AG08396 (cell line): ENCODE measurements around the gene WDR90.

Experiments used
- DNase-seq: peaks from one replicate; pipeline ENCODE4 v3.0.0; 2012; ENCODE audit warnings: low spot score, mixed read lengths

Gene WDR90

DNA sequence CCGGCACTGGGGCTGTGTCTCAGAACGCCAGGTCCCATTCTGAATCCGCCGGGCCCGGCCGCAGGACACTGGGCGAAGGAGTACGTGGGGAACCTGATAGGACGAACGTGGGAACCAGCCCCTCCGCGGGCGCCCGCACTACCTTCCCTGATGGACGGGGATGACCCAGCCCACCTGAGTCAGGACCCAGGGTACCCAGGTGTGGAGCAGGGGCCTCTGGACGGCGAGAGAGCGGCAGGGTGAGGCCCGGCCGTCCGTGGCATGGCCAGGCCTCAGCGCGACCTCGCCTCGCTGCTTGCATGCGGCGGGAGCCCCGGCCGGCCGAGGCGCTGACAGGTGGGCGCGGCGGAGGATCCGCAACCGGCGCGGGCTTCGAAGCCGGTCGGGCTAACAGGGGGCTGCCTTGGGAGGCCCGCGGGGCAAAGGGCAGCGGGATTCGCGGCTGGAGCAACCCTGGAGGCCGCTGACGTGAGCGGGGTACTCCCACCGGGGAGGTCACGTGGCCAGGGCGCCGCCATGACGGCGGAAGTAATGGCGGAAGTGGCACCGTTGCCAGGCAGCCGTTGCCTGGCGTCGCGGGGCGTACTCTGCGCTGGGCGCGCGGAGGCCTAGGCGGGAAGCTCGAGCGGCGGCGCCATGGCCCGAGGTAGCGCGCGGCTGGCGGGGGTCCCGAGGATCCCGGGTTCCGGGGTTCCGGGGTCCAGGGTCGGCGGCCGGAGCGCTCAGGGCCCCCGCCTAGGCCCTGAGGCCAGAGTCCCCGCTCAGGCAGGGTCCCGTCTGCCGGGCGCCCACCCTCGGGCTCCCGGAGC, at the start of gene WDR90:
Gene WDR90, plus strand, starts transcription at position 585 of the 809 bp plus-strand sequence. Its CDS starts 52 bp downstream, at position 637.
- peak; percentile 99 for DNase-seq

DNA sequence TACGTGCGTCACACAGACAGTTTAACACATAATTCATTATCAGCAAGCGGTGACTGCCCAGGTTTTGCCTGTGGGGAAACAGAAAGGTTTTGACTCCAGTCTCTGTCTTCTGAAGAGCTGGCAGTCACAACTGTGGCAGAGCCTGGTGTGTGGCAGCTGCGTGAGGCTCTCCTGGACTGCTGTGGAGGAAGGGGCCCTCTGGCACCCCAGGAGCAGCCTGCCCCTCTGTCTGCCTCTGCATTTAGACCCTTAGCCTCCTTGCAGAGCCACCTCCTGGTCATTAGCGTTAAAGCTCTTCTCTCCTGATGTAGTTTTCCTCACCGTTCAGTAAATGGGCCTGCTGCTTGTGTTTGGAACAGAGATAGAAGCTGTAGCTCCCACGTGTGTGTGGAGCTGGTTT, 48.4 kb upstream of the WDR90 start:
- DNase-seq: no peak

DNA sequence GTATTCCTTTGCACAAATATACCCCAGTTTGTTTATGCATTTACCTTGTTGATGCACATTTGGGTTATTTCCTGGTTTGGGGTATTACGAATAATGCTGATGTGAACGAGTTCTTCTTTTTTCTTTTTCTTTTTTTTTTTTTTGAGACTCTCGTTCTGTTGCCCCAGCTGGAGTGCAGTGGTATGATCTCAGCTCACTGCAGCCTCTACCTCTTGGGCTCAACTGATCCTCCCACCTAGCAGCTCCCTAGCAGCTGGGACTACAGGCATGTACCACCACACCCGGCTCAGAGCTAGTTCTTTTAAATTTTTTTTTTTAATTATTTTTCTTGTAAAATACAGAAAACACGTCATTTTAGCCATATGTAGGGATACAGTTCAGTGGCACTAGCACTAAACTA, 45.2 kb upstream of the WDR90 start:
- no peak for DNase-seq

DNA sequence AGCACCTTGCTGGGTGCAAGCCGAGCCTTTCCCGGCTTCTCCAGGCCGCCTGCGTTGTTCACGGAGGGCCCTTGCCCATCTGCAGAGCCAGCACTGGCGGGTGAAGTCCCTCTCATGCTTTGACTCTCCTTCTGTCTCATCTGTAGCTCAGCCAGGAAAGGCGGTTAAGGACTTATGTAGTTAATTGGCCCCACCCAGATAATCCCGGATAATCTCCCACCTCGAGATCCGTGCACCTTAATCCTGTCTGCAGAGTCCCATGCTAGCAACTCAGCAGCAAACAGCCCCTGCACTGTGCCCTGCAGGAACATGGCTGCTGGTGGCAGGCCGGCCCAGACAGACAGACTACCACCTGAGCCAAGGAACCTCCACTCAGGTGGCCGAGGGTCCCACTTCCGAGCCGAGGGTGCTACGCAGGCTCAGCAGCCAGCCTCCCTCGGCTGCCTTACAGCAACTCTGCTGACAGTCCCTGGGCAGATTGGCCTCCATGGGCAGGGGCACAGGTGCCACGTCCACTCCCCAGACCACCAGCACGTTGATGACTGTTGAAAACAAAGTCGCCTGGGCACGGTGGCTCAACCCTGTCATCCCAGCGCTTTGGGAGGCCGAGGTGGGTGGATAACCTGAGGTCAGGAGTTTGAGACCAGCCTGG, 42.4 kb upstream of the WDR90 start:
- no peak for DNase-seq

DNA sequence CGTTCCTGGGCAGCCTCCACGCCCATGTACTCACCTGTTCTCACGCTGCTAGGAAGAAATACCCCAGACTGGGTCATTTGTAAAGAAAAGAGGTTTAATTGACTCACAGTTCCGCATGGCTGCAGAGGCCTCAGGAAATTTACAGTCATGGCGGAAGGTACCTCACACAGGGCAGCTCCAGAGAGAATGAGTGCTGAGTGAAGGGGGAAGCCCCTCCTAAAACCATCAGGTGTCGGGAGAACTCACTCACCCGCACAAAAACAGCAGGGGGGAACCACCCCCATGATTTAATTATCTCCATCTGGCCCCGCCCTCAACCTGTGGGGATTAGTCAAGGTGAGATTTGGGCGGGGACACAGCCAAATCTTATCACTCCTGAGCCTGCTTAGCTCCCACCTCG, 41.1 kb upstream of the WDR90 start:
- no peak for DNase-seq

DNA sequence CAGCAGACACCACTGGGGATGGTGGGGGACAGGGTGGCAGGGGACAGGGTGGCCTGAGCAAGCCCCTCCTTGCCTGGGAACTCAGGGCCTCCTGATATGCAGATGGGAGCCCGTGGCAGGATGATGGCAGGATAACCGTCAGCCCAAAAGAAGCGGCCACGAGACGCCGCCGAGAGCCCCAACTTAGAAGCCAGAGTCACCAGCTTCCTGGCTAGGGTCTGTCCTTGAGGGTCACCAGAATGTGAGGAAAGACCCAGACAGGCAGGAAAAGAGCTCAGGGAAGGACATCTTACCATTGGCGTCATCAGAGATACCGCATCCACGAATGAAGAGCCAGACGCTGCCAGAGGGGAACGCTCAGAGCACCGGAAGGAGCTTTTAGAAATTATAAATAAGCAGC, 39.8 kb upstream of the WDR90 start:
- DNase-seq: no peak

DNA sequence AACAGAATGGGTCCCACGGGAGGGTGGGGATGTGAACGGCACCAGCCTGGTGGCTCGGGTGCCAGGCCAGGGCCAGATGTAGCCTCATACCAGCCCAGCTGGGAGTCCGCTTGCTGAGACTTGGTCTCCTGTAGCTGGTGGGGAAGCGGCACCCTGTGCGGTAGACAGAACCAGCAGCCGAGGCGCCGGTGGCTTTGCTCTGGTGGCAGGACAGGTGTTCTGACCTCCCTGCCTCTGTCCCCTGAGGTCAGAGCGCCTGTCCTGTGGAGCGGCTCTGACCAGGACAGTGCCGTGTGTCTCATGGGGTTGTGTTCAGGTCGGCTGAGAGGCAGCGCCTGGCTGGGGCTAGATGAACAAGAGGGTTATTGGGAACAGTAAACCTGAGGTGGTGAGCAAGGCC, 39.2 kb upstream of the WDR90 start:
- DNase-seq: no peak

DNA sequence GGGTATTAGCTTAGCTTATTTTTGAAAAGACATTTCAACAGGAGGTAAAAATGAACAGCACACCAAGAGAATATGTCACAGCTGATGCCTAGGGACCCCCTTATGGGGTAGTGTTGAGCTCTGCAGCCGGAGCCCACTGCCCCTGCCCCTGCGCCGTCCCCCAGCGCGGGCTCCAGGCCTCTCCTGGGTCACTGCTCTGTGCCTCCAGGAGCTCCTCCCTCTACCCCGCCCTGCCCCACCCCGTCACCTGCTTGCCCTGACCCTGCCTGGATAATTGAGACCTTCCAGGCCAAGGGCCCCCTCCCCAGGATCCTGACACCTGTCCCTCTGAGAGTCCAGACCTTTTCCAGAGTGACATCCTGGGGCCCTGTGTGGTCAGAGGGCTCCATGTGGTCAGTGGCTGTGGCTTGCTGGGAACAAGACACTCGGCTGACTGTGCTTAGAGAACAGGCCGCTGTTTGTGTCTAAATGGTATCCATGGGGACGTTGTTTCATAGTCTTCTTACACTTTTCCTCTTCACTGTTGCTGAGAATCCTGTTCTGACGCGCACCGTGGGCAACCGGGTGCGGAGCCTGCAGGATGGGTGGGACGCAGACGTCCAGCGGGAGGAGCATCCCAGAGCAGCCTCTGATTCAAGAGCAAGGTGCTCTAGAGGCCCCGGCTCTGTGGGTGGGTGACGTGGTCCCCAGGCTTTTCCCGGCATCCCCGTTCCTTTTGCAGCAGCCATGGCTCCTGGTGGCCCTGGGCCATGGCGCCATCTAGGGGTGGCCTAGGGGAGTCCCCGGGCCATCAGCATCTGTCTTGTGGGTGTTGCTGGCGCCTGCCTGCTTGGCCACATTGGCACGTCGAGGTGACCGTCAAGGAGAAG, 38.4 kb upstream of the WDR90 start:
- DNase-seq: peak; percentile 52

DNA sequence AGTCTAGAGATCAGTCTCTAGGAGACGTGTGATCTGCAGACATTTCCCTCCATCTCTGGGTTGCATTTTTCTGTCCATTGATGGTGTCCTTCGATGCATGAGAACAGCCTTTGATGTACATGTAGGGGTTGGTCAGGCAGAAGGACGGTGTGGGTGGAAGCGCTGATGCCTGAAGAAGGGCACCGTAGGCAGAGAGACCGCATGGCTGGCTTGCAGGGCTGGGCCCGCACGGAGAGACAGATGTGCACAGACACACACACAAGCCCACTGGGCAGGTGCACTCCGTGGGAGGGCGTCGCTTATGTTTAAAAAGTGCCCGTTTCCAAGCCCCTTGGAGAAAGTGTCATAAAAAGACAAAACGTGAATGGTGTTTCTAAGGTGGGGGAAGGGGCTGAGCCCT, 34.0 kb upstream of the WDR90 start:
- DNase-seq: no peak

DNA sequence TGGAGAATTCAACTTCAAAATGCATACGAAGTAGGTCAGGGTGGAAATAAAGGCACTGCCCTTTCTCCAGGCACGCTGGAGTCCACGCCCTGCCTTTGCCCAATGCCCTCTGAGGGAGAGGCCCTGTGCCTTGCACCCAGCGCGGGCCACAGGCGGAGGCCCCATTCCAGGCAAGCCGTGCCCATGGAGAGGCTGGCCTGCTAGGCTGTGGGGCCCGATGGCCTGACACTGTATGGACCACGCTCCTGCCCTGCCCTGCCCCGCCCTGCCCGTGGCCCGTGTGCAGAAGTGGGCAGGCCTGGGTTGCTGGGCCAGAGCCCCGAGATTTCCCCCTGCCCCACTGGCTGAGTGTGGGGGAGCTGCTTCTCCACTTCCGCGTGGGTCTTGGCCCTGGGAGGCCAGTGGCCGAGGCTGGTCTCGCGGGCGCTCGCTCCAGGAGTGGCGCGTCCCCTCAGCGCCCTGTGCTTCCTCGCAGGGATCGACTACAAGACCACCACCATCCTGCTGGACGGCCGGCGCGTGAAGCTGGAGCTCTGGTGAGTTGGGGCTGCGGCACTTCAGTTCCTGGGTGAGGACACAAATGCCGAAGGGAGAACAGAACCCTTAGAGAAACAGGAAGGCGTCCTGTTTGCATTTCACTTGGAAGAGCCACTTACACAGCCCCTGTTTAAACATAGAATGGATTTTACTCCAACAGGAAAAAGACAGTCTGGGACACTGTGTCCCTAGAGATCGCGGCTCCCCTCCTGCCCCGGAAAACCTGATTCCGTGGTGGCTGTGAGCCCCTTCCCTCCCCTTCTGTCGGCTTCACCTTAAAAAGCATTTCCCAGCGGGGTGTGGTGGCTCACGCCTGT, 32.2 kb upstream of the WDR90 start:
- DNase-seq: no peak

DNA sequence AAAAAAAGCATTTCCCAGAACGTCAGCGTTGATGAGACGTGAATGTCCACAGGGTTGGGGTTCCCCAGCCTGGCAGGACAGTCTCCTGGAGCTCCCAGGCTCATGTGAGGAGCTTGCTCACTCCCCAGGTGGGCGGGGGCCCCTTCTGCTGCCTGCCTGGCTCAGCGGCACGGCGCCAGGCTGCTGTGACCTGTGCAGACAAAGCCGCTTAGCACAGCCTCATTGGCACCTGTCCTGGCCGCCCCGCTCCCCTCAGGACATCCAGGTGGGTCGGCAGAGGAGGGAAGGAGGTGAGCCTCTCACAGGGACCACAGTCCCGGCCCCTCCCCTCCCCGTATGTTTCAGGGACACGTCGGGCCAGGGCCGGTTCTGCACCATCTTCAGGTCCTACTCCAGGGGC, 31.3 kb upstream of the WDR90 start:
- DNase-seq: no peak

DNA sequence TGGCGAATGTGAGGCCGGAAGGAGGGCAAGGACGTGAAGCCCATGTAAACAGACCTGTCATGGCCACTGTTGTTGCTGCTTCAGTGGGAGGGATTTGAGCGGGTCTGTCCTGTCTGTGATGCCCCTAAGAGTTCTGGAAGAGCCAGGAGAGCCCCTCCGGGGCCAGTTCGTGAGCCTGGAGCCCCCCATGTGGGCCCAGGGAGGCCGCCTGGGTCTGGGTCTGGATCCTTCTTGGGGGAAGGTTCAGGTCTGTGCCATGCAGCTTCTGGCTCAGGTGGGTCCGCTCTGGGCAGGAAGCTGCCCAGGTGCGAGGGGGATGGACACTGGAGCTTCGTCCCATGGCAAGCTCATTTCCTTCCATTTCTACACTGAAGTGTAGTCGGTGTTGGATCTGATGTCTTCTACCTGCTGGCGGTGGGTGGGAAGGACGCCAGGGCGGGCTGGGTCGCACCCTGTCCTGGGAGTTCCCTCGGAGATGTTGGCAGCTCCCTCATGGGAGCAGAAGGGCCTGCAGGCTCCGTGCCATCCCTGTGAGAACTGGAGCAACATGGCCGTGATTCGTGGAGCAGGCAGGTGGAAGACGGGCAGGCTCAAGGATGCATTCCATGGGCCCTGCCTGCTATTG, 29.6 kb upstream of the WDR90 start:
- DNase-seq: no peak

DNA sequence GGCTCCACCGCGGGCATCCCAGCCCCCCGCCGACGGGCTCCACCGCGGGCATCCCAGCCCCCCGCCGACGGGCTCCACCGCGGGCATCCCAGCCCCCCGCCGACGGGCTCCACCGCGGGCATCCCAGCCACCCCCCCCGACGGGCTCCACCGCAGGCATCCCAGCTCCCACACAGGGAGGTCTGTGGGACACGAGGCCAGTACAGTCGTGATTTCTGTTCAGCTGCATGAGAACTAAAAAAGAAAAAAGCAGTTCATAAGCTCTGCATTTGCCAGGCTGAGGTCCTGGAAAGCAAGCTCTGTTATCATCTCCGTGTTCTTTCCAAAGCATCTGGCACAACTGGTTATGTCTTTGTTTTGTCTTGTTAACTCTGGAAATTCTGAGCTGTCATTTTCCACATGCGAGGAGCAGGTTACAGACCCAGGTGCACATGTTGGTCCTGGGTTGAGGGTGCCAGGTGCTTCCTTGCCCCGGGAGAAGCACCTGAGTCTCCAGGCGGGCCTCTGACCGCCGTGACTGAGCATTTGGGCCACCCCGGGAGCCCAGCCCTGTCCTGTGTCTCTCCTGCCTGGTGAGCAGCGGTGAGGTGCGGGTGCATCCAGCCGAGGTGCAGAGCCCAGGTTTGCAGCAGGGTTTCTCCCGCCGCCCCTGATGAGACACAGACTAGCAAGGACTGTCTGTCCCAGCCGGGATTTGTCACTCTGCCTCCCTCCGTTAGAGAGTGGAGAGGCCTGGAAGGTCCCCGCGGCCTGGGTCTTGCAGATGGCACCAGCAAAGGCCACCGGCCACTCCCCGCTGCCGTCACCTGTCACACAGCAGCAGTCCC, 28.3 kb upstream of the WDR90 start:
- no peak for DNase-seq

DNA sequence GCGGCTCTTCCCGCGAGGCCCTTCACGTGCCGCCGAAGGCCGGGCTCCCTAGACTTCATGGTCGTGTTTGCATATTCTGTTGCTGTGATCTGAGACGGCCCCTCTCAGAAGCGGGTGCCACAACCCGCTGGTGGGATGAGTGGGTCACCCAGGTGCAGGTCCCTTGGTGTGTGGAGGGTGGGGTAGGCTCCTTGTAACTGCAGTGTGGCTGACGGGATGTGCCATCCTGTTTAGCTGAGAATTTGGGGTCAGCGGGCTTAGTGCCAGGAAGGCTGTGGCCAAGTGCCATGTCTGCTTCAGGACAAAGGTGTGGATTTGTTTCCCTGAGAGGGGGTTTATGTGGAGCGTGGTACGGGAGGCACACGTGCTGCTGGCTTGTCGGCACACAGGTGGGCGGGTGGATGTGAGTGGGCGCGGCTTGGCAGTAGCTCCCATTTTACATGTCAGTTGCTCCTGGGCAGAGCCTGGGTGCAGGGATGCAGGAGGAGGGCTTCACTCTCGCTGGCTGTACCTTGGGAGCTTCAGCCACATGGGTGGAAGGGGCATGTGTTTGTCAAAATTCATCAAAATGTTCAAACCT, 27.5 kb upstream of the WDR90 start:
- DNase-seq: no peak

DNA sequence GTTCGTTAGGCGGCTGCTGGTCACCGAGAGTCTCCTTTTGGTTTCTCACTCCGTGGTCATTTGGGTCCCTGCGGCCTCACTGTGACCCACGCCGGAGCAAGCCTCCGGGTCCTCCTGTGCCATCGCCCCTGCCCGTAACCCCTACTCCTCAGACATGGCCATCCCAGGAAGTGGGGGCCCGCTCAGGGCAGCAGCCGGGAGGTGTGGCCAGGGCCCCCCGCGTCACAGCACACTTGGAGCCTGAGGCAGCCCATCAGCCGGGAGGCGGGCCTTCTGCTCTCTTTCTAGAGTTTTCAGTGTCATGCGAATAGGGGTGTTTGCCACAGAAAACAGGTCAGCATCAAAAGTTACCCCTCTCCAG, 26.3 kb upstream of the WDR90 start:
- DNase-seq: no peak

DNA sequence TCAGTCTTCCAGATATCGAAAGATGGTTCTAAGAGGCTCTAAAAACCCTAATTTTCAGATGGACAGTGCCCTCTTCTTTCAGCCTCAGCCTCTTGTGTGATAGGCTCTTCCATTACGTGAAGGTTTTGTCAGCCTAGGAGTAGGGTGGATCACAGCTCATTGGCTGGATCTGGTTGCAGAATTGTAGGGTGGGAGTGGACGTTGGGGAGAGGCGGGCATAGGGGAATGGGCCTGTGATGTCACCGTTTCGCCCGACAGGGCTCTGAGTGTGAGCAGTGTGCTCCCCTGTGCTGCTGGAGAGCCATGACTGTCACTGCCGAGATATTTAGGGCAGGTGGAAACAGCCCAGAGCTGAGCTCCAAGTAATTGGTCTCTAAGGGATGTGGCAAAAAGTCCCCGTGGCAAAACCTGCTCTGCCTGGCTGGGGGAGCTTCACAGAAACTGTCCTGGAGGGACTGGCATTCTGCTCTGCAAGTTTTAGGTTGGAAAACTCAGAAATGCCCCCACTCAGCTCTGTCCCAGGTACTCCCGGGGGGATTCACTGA, 24.6 kb upstream of the WDR90 start:
- DNase-seq: no peak

DNA sequence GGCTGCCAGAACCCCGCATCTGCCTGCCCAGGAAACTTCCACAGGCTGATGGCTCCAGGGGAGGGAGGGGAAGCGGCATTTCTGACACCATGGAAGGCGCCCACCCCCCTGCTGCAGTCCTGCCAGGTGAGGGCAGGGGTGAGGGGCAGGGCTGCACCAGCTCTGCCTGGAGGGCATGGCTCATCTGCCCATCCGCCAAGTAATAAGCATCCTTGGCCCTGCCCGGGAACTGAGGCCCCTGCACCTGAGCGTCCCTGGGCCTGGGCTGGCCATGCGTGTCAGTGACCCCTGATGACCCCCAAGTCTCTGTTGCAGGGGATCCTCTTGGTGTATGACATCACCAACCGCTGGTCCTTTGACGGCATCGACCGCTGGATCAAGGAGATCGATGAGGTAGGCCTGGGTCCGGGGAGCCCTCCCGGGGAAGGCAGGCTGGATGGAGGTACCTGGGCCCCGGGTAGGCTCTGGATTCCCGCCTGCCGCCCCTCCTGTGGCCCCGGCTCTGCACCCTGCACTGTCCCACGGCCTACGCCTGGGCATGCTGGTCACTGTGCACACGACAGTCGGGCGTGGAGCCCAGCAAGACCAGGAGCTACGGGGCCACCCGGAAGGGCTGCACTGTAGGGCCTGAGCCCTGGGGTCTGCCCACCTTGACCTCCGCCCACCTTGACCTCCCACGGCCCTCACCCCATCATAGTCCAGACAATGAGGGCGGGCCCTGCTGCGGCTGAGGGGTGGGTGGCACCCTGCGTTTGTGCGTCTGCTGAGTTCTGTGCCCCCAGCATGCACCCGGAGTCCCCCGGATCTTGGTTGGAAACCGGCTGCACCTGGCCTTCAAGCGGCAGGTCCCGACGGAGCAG, 23.8 kb upstream of the WDR90 start:
- DNase-seq: no peak

DNA sequence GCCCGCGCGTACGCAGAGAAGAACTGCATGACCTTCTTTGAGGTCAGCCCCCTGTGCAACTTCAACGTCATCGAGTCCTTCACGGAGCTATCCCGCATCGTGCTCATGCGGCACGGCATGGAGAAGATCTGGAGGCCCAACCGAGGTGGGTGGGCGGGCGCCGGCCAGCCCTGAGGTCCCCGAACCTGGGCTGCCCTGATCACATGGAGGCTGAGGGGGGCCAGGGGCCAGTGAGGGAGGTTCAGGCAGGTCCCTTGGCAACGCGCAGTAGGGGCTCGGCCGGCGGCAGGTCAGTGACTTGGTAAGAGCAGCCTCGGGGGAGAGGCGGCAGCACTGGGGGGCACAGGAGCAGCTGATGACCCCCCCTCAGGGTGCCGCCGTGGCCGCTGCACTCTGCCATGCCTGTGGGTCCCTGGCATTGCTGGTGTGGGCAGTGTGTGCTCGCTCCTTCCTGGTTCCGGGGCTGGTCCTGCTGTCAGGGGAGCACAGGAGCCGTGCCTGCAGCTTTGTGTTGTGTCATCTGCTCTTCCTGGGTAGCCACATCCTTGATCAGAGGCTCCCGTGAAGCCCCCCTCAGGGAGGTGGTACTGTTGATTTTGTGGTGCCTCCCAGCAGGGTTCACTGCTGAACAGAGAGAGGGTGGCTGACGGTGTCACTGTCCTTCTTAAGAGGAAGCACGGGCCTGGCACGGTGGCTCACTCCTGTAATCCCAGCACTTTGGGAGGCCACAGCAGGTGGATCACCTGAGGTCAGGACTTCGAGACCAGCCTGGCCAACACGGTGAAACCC, 23.0 kb upstream of the WDR90 start:
- no peak for DNase-seq
